PC-9 (cell line): ENCODE measurements around the gene APLN.

ENCODE experiments used
- CTCF ChIP-seq: fragments of 200-600 bp; sonication (generic); conservative IDR thresholded peaks from 2 replicates; pipeline ENCODE4 v1.6.1; 2017; ENCODE audit warnings: mixed run types, antibody characterized with exemption, mild to moderate bottlenecking, moderate library complexity
- EZH2 ChIP-seq: fragments of 200-600 bp; sonication (generic); IDR thresholded peaks from 2 replicates; pipeline ENCODE4 v1.8.0; 2017; ENCODE audit warnings: antibody characterized with exemption, low read depth

- TF ChIP-seq CTCF (no peak), EZH2 (no peak)
Observed at GRCh38 chrX:129653181-129653970, 1.4 kb downstream of the APLN start.
